ENCODE data around the gene KANK3.
"Not testable (repeated sequence)": the region's sequence is repeated elsewhere in the genome, so short reads cannot be mapped to it uniquely, and the experiment has no call there.

The KANK3 gene

DNA sequence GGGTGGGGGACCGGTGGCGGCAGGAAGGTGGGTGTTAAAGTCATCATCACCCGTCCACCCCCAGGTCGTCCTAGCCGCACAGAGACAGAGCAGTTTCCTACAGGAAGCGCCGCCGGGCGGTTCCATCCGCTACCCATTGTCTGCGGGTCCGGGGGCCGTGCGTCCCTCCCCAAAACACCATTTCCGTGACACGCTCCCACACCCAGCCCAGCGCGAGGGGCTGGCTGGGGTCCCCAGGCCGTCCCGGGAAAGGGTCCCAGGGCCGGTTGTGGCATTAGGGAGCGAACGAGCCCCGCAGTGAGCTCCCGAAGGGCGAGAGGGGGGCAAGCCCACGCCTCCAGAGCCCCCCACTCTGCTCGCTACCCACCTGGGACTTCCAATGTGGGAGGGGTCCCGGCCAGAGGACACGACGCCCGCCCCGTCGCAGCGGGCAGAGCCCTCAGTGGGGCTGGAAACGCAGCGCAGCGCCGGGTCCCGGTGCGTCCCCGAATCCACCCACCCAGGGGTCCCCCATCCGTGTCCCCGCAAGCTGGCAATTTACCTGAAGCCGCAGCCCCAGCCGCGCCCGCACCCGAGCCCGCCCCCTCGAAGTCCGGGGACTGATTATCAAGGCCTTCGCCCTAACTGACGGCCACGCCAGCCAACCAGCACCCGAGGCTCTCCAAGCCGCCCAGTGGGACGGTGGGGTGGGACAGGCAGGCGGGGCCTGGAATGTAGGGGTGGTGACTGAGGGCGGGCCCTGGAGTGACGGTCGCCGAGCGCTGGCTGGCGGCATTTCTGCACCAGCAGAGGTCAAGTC is at the start of gene KANK3:
TSS of gene KANK3 (minus strand) at position 579 of the 799 bp plus-strand sequence. CDS start 5,434 bp downstream, outside the sequence.
- no peak for FAIRE-seq

- FAIRE-seq: no peak
Measured at GRCh38 chr19:8392017-8392591, 49.0 kb upstream of the KANK3 start.

DNA sequence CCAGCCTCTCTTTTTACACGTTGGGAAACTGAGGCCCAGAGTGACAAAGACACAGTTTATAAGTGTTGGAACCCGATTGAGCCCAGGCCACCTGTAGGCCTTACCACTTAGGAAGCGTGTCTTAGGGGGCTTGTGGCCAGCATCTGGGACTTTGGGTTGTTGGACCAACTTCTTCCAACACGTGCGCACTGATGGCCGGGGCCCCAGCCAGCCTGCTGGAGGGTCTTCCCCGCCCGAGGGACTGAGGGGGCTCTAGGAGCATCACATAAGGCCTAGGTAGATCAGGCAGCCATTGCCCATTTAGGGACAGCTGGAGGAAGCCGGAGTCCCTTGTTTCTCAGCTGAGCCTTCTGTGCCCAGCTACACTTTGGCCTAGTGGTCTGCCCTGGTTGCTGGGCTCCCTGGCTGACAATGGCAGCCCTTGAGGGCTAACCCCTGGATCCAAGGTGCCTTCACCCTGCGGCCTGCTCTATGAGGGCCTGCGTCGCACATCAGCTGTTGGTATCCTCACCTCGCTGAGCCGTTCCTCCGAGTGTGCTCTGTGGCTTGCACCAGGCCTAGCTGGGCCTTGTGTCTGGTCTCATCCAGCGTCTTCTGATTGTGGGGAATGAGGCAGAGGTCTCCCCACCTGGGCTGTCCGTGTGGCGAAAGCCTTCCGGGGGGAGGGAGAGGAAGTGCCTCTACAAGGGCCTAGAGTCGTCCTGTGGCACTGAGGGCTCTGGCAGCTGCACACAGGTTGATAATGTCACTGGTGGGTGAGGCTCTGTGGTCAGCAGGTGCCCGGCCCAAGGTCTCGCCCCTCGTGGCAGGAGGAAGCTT is 48.3 kb upstream of the KANK3 start:
- FAIRE-seq: no peak

DNA sequence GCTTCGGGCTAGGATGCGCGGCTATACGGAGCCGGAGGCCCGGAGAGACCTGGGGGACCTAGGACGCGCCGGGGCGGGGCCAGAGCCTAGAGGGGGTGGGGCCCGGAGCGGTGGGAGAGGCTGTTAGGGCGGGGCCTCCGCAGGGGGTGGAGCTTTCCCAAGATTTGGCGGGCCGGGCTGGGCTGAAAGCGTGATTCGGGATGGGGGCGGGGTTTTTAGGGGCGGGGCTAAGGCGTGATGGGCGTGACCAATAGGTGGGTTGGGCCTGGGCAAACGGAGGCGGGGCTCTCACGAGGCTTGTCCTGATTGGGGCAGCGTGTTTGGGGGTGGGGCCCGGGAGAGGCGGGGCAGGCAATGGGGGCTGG is 47.5 kb upstream of the KANK3 start:
- no peak for FAIRE-seq

DNA sequence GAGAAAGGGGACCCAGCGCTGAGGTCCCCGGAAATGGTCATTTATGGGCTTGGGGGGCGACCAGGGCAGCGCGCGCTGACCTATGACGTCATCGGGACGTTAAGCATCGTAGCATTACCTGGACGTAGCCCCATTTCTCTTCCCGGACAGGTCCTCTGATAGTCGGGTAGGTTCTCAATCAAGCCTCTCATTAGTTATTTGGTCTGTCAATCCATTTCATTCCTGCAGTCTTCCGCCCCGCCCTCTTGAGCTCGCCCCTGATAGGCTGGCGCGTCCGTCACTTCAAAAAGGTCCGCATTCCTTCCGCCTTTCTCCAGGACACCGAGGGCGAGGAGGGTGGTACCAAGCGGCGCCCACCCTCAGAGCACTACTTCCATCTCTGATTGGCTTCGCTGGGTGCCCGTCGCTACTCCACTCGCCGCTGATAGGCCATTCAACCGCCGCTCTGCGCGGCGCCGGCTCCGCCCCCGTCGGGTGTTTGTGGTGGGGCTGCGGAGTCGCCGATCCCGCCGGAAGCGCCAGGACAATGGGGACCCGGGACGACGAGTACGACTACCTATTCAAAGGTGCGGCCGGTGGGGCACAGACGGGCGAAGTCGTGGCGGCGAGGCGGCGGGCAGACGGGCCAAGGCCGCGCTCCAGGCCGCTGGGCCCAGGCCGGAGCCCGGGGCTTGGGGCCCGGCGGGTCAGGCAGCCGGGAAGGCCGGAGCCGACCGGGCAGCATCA is 47.0 kb upstream of the KANK3 start, which contains the start of gene RAB11B:
TSS of gene RAB11B (plus strand) at position 470 of the 726 bp plus-strand sequence. CDS start at position 527, 57 bp downstream.
- peak; percentile 88 for FAIRE-seq

DNA sequence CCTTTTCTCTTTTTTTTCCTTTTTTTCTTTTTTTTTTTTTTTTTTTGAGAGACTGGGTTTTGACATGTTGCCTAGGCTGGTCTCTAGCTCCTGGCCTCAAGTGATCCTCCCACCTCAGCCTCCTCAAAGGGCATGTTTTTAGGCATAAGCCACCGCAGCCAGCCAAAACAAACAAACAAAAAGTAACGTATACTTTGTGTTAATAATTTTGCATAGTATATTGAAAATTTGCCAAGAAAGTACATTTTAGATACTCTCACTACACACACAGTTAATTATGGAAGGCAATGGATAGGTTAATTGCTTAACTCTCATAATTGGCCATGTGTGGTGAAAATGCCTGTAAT is 45.5 kb upstream of the KANK3 start:
- no peak for FAIRE-seq

DNA sequence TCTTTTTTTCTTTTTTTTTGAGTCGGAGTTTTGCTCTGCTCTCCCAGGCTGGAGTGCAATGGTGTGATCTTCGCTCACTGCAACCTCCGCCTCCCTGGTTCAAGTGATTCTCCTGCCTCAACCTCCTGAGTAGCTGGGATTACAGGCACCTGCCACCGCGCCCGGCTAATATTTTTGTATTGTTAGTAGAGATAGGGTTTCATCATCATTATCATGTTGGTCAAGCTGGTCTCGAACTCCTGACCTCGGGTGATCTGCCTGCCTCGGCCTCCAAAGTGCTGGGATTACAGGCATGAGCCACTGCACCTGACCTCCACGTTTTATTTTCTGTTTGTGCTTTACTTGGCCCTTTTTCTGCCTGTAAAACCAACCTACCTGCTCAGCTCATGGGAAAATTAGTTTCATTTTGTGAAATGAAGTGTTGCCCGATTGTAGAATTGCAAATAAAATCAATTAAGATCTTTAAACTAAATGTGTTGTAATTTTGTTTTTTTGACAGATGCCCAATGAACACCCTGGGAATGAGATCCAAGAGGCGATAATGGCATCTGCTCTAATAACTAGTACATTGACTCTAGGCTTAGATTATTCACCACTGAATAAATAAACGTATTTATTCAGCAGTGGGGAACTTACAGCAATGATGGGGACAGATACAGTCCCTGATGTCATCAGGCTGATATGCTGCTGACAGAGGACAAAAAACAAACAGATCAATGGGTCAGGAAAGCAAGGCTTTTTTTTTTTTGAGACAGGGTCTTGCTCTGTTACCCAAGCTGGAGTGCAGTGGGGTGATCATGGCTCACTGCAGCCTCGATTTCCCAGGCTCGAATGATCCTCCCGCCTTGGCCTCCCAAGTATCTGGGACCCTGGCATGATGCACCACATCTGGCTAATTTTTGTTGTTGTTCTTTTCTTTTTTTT is 44.9 kb upstream of the KANK3 start:
- FAIRE-seq: no peak

- no peak for FAIRE-seq
Measured at GRCh38 chr19:8386990-8387389, 43.9 kb upstream of the KANK3 start.

DNA sequence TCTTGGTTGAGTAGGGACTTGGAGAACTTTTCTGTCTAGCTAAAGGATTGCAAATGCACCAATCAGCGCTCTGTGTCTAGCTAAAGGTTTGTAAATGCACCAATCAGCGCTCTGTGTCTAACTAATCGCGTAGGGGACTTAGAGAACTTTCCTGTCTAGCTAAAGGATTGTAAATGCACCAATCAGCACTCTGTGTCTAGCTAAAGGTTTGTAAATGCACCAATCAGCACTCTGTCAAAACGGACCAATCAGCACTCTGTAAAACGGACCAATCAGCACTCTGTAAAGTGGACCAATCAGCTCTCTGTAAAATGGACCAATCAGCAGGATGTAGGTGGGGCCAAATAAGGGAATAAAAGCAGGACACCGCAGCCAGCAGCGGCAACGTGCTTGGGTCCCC is 43.4 kb upstream of the KANK3 start:
- not testable (repeated sequence) for FAIRE-seq

- FAIRE-seq: not testable (repeated sequence)
Measured at GRCh38 chr19:8385566-8385965, 42.5 kb upstream of the KANK3 start.

DNA sequence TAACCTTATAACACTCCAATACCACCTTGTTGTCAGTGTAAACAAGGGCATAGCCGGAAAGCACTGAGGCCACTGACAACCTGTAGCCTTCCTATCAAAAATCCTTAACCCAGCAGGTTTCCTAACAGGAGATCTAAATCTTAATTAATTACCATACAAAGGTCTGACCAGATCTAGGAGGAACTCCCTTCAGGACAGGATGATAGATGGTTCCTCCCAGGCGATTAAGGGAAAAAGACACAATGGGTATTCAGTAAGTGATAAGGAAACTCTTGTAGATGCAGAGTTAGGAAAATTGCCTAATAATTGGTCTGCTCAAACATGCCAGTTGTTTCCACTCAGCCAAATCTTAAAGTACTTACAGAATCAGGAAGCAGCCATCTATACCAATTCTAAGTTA is 42.0 kb upstream of the KANK3 start:
- not testable (repeated sequence) for FAIRE-seq

- FAIRE-seq: not testable (repeated sequence)
Measured at GRCh38 chr19:8384569-8384968, 41.5 kb upstream of the KANK3 start.

GRCh38 chr19:8379156-8379891 is 36.3 kb upstream of the KANK3 start:
- not testable (repeated sequence) for FAIRE-seq

DNA sequence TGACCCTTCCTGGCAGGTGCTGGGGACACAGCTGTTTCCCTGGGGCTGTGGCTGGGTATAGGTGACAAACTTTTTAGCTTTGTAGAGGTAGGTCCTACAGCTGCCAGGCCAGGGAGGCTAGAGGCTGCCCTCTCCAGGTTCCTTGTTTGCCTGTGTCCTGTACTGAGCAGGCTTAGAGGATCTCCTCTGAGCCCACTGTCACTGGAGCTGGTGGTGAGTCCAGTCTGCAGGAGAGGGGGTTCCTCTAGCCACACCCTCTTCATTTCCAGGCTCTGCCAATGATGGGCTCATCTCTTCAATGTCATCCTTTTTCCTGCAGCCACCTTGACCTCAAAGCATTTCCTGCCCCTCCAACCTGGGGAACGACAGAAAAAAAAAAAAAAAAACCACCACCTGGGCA is 34.5 kb upstream of the KANK3 start:
- FAIRE-seq: no peak

DNA sequence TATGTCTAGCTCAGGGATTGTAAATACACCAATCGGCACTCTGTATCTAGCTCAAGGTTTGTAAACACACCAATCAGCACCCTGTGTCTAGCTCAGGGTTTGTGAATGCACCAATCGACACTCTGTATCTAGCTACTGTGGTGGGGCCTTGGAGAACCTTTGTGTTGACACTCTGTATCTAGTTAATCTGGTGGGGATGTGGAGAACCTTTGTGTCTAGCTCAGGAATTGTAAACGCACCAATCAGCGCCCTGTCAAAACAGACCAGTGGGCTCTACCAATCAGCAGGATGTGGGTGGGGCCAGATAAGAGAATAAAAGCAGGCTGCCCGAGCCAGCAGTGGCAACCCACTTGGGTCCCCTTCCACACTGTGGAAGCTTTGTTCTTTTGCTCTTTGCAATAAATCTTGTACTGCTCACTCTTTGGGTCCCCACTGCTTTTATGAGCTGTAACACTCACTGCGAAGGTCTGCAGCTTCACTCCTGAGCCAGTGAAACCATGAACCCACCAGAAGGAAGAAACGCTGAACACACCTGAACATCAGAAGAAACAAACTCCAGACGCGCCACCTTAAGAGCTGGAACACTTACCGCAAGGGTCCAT is 33.4 kb upstream of the KANK3 start:
- not testable (repeated sequence) for FAIRE-seq

GRCh38 chr19:8375766-8376165 is 32.7 kb upstream of the KANK3 start:
- not testable (repeated sequence) for FAIRE-seq

- no peak for FAIRE-seq
Measured at GRCh38 chr19:8373867-8374813, 31.1 kb upstream of the KANK3 start.

DNA sequence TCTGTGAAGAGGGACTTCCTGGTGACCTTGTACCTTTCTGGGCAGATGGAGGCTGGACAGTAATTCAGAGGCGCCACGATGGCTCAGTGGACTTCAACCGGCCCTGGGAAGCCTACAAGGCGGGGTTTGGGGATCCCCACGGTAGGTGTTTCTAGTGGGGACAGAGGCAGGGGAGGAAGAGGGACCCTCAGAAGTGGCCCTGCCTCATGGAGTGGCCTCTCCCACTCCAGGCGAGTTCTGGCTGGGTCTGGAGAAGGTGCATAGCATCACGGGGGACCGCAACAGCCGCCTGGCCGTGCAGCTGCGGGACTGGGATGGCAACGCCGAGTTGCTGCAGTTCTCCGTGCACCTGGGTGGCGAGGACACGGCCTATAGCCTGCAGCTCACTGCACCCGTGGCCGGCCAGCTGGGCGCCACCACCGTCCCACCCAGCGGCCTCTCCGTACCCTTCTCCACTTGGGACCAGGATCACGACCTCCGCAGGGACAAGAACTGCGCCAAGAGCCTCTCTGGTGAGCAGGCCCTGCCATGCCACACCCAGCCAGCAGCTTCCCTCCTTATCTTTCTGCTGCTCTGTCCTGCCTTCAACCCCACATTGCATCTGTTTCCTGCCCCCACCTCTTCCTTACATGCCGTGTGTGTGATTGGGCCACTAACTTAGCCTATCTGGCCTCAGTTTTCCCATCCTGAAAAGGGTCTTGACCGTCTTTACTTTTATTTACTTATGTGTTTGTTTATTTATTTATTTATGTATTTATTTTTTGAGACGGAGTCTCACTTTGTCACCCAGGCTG is 28.1 kb upstream of the KANK3 start:
- no peak for FAIRE-seq

All from colon (tissue), 2 donors.